Ovary (tissue), 9 donors: ENCODE results near the gene PPP4C. TPM values are rescaled to one million over a fixed set of nuclear protein-coding genes. Genes with fewer than 3 reads are reported as not detected.

ENCODE experiments used
- DNase-seq, 5 donors: peaks; one replicate each; pipeline ENCODE4 v3.0.0-alpha.2; 2019 to 2020
- H3K27ac ChIP-seq, 2 donors: fragments of 200-600 bp; one replicate each; pipeline versions ENCODE4 v1.5.1 to v1.8.0; 2019 to 2022
- H3K27me3 ChIP-seq: fragments of 200-600 bp; one replicate; pipeline ENCODE4 v1.8.0; 2022
- H3K36me3 ChIP-seq: fragments of 200-600 bp; sonication (generic); one replicate; pipeline ENCODE4 v1.5.1; 2019
- H3K4me1 ChIP-seq: one replicate; pipeline ENCODE4 v1.8.1; 2013; ENCODE audit warnings: mild to moderate bottlenecking, moderate library complexity; ENCODE audit not compliant: insufficient read depth
- H3K4me3 ChIP-seq: fragments of 200-600 bp; sonication (generic); one replicate; pipeline ENCODE4 v1.5.1; 2017
- H3K9me3 ChIP-seq, 2 donors: fragments of 200-600 bp in 1 of 2; sonication (generic) in 1 of 2; one replicate each; pipeline versions ENCODE4 v1.5.1 to v1.8.1; 2013 to 2019; ENCODE audit warnings: mild to moderate bottlenecking in 1 of 2, moderate library complexity in 1 of 2
- CTCF ChIP-seq, 3 donors: fragments of 450-650 bp in 2 of 3; fragments of 200-600 bp in 1 of 3; IDR thresholded peaks; one replicate each; pipeline versions ENCODE4 v1.5.1 to v1.8.0; 2016 to 2022; ENCODE audit warnings: antibody characterized with exemption in 3 of 3, mild to moderate bottlenecking in 1 of 3
- EP300 ChIP-seq: sonication (generic); formaldehyde crosslinking; IDR thresholded peaks from one replicate; pipeline ENCODE4 v1.6.1; 2017; ENCODE audit warnings: antibody characterized with exemption
- POLR2A ChIP-seq: fragments of 450-650 bp; IDR thresholded peaks from one replicate; pipeline ENCODE4 v1.6.1; 2017; ENCODE audit warnings: antibody characterized with exemption, mild to moderate bottlenecking, moderate library complexity
- WGBS, 3 donors: extraction: QIAGEN DNeasy Blood & Tissue Kit in 1 of 3; methylation state at CpG; one replicate each; pipeline versions ENCODE4 v1.1.5 to v1.1.7; 2013 to 2017; 5-methylcytosine and 5-hydroxymethylcytosine counted together
- intact Hi-C, 4 donors: fragments of 100-400 bp; cut with DNase I; formaldehyde crosslinking; loops; one replicate each; pipeline versions ENCODE4 v1.11.0 to v1.15.1; 2022 to 2023
- polyA plus RNA-seq, 2 donors: library from polyadenylated mRNA; stranded (reverse); fragments of 200-250 nt in 1 of 2; fragments of 350-450 nt in 1 of 2; fragmentation: Illumina TruSeq in 1 of 2; extraction: RNeasy Lipid Tissue Mini Kit (QIAGEN cat#74804) in 1 of 2; gene quantifications; one replicate each; pipeline ENCODE4 v1.2.3, GENCODE V29; 2013 to 2014
- total RNA-seq, 7 donors: library from RNA; depleted of rRNA in 2 of 7; stranded (reverse); fragments of >200 nt in 2 of 7; fragmentation: NEBNext Ultra II Directional in 3 of 7; extraction: Animal tissue kit (Norgen Biotek cat#: 25700) in 3 of 7; gene quantifications; one replicate each; pipeline versions ENCODE4 v1.1.0 to v1.2.4, GENCODE V29; 2016 to 2023
- donor health status: DM: no; HTN: no; CAD: no; lungs with moderate emphysema.
- donor health status: DM: no; HTN: no; CAD: no.
- donor health status: Bipolar disorder and iron deficiency.
- donor health status: DM: yes; HTN: yes; CAD: no.
- donor health status: DM: no; HTN: no; CAD: no.
- donor health status: DM: yes; HTN: yes; CAD: no.

Gene PPP4C
- total and polyA plus RNA-seq, 9 donors: 13.7 to 58.8 (median 49.1) TPM

DNA sequence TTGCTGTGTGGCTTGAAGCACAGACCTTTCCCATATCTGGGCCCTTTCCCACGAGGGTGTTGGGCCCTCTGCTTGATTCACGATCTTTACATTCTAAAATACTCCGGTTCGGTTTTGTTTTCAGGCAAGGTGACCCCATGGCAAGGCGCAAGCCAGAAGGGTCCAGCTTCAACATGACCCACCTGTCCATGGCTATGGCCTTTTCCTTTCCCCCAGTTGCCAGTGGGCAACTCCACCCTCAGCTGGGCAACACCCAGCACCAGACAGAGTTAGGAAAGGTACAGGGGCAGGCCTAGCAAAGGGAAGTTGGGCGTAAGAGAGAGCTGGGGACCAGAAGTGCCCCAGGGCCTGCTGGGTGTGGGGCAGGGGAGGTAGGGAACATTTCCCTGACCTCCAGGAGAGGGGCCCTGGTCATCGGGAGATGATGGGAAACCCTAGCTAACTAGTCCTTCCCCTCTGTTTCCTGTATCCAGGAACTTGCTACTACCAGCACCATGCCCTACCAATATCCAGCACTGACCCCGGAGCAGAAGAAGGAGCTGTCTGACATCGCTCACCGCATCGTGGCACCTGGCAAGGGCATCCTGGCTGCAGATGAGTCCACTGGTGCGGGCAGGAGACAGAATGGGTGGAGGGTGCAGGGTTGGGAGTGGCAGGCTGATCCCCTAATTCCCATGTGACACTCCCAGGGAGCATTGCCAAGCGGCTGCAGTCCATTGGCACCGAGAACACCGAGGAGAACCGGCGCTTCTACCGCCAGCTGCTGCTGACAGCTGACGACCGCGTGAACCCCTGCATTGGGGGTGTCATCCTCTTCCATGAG is 8.8 kb upstream of the PPP4C start:
- WGBS, 3 donors: 15 to 40% (median 15%) methylated on average over 21 of the region's 21 CpGs
- H3K27me3 ChIP-seq: no peaks in the 10 kb centered on the region
- no peaks in the 10 kb centered on the region for H3K36me3 ChIP-seq
- TF ChIP-seq EP300: no peak
- no peak for TF ChIP-seq POLR2A
- no peaks in the 10 kb centered on the region for H3K9me3 ChIP-seq
- peak overlapping the region; percentile 80 to 99 for H3K27ac ChIP-seq
- peak in 3 of 5 donors; percentile 51 to 57 (median 52) for DNase-seq
- peak overlapping the region; percentile 97 for H3K4me3 ChIP-seq
- intact Hi-C loops: loop anchor here in 1 of 4 donors (10.0 kb wide), 1 partner anchor 338 kb away; the partner anchor contains the start of gene ZNF771
- peaks cover 21% of the 10 kb centered on the region for H3K4me1 ChIP-seq

DNA sequence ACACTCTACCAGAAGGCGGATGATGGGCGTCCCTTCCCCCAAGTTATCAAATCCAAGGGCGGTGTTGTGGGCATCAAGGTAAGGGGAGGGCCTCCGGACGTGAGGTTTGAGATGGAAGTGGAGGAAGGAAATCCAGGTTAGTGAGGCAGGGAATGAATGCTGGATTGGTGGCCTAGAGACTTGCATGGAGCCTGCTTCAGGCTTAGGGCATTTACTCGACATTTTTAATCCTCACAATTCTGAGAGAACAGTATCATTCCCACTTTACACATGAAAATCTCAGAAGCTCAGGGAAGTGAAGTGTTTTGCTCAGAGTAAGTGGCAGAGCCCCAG is 8.2 kb upstream of the PPP4C start:
- peaks cover 21% of the 10 kb centered on the region for H3K4me1 ChIP-seq
- intact Hi-C loops: loop anchor here in 1 of 4 donors (10.0 kb wide), 1 partner anchor 337 kb away; the partner anchor contains the start of gene ZNF771
- no peaks in the 10 kb centered on the region for H3K9me3 ChIP-seq
- H3K4me3 ChIP-seq: no peak overlapping the region
- no peak for TF ChIP-seq POLR2A
- no peak for TF ChIP-seq CTCF (IDR thresholded peaks at IDR 0.05)
- TF ChIP-seq EP300: no peak
- H3K27ac ChIP-seq: peak overlapping the region in 1 of 2 donors; percentile 99
- 52 to 71% (median 56%) methylated on average over 6 of the region's 6 CpGs for WGBS, 3 donors
- H3K36me3 ChIP-seq: no peaks in the 10 kb centered on the region
- no peaks in the 10 kb centered on the region for H3K27me3 ChIP-seq
- DNase-seq: no peak

DNA sequence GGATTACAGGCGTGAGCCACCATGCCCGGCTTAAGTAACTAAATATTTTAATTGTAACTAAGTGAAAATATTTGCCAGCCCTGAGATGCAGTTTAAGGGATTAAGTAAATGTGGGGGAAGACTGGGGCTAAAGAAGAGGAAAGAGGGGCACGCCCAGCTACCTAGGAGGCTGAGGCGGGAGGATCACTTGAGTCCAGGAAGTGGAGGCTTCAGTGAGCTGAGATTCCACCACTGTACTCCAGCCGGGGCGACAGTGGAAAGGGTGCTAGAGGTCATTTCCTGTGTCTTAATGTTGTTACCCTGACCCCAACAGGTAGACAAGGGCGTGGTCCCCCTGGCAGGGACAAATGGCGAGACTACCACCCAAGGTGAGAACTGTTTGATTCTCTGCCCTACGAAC is 7.5 kb upstream of the PPP4C start:
- H3K4me1 ChIP-seq: peaks cover 20% of the 10 kb centered on the region
- intact Hi-C loops: loop anchor here in 1 of 4 donors (10.0 kb wide), 1 partner anchor 336 kb away; the partner anchor contains the start of gene ZNF771
- no peaks in the 10 kb centered on the region for H3K36me3 ChIP-seq
- DNase-seq: no peak
- H3K27me3 ChIP-seq: no peaks in the 10 kb centered on the region
- TF ChIP-seq POLR2A: no peak
- no peak for TF ChIP-seq EP300
- no peak for TF ChIP-seq CTCF (IDR thresholded peaks at IDR 0.05)
- 74 to 80% (median 80%) methylated on average over 9 of the region's 9 CpGs for WGBS, 3 donors
- no peak overlapping the region for H3K27ac ChIP-seq
- no peaks in the 10 kb centered on the region for H3K9me3 ChIP-seq
- H3K4me3 ChIP-seq: no peak overlapping the region

DNA sequence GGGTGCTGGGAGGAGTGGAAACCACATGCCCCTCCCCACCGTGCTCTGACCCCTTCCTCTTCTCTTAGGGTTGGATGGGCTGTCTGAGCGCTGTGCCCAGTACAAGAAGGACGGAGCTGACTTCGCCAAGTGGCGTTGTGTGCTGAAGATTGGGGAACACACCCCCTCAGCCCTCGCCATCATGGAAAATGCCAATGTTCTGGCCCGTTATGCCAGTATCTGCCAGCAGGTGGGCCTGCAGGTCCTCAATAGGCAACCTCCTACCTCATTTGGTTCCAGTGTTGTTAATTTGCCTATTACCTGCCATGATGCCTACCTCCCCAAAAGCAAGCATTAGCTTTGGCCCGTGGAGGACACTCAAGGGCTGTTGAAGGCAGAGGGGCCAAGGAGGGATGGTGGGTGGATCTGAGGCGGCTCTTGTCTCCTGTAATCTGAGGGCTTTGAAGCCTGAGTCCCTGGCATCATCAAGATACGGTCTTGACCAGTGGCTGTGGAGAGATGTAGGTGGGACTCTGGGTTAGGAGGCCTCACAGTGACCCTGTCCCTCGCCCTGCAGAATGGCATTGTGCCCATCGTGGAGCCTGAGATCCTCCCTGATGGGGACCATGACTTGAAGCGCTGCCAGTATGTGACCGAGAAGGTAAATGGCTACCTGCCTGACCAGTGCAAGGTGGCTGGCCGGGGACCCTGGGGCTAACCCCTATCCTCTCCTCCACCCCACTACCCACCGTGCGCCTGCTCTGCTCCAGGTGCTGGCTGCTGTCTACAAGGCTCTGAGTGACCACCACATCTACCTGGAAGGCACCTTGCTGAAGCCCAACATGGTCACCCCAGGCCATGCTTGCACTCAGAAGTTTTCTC is 6.8 kb upstream of the PPP4C start:
- no peak overlapping the region for H3K27ac ChIP-seq
- H3K27me3 ChIP-seq: no peaks in the 10 kb centered on the region
- H3K4me1 ChIP-seq: peaks cover 15% of the 10 kb centered on the region
- WGBS, 3 donors: 73 to 80% (median 76%) methylated on average over 13 to 17 of the region's 17 CpGs
- H3K36me3 ChIP-seq: no peaks in the 10 kb centered on the region
- intact Hi-C loops: loop anchor here in 1 of 4 donors (10.0 kb wide), 1 partner anchor 336 kb away; the partner anchor contains the start of gene ZNF771
- no peaks in the 10 kb centered on the region for H3K9me3 ChIP-seq
- TF ChIP-seq POLR2A (no peak), EP300 (no peak), CTCF (IDR thresholded peaks at IDR 0.05) (no peak)
- no peak overlapping the region for H3K4me3 ChIP-seq
- peak in 1 of 5 donors; percentile 53 for DNase-seq
